HG03575 (cell line): ENCODE results near the gene ENTPD1.
"Not testable (repeated sequence)": the region's sequence is repeated elsewhere in the genome, so short reads cannot be mapped to it uniquely, and the experiment has no call there.

Experiments
- ATAC-seq: cut with Tn5 transposase; IDR thresholded peaks from one replicate; pipeline ENCODE4 v1.9.1; 2021; ENCODE audit not compliant: unreplicated experiment, insufficient number of reproducible peaks, low FRiP score; ENCODE audit errors: extremely low read depth

The ENTPD1 gene

DNA sequence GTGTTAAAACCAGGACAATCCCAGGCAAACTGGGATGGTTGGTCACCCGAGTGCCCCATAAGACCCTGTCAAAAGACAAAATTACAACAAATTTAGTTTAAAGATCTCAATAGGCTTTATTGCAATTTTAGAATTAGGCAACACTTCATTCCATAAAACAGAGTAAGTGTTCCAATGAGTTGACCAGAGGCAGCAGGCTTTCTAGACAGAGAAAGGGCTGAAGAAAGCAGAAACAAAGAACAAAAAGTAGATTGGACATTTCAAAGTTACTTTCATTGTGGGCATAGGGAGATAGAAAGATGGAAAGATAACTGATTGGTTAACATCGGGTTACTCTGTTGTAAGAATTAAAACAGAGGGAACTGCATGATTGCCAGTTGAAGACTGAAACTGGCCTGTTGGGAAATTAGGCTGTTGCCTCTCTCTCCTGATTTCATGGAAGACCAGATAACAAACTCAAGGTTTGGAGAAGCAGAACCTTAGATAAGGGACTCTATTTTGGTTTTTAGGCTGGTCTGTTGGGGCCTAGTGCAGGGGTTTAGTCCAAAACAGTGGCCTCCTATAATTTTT is 36.3 kb downstream of the ENTPD1 start:
- no peak for ATAC-seq

DNA sequence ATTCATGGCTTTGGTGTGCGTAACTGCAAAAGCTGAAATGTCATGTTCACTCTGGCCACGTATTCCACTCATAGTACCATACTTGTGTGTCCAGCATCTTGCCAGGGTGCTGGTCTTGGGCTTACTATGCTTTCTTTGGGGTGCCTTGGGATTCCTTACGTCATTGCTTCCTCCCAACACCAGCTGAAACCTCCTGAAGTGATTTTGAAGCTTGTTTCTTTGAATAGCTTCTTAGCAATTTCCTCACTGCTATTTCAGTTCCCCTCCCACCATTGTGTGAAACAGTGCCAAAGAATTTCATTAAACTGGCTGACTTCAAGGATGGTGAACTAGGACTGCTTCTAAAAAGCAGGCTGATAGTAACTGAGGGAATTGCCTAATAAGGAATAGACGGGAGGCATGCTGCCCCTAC is 36.9 kb downstream of the ENTPD1 start:
- no peak for ATAC-seq

DNA sequence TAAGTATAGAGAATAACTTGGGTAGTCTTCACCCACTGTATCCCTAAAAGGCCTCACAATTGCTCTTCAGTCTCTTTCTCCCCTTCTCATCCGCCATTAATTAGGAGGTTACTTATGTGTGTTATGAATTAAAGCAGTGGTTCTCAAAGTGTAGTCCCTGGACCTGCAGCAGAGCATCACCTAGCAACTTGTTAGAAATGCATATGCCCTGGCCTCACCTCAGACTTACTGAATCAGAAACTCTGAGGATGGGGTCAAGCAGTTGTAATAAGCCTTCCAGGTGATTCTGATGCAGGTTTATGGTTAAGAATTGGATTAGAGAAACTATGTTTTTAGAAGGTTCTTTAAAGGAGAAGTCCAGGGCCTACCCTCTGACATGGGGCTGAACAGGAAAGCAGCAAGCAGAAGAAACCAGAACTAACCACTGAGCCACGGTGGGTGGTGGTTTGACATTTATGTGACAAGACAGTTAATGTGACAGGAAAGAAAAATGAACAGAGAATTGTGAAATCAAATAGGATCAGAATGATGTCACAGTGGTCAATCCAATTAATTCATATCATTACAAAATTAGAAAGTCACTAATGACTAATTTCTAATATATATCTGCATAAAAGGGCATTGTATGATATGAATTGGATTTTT is 37.6 kb downstream of the ENTPD1 start:
- no peak for ATAC-seq

DNA sequence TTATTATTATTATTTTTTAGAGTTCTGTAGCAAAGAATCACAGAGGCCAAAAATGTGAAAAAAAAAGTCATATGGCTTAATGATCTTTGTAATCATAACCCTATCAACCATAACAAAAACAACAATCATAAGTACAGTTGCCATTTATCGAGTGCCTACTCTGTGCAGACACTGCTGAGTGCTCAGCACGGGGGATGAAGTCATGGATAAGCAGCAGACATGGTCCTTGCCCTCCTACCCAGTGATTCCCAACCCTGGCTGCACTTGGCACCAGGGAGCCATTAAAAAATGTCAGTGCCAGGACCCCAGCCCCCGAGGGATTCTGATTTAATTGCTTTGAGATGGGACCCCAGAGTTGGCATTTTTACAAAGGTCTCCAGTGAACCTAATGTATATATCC is 38.2 kb downstream of the ENTPD1 start:
- no peak for ATAC-seq

DNA sequence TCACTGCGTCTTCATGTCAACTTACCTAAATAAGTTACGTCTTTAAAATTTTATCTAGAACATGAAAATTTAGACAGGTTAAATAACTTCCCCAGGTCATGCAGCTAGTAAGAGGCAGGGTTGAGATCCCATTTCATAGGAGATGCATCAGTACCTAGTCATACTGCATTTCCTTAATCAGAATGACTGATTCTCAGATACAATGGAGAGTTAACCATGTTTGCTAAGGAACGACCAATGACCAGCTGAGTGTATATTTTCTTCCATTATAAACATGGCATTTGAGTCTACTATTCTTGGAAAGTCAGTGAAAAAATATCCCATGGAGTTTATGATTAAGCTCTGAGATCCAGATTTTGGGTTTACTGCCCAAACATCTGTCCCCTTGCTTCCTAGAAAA is 39.6 kb downstream of the ENTPD1 start:
- no peak for ATAC-seq

DNA sequence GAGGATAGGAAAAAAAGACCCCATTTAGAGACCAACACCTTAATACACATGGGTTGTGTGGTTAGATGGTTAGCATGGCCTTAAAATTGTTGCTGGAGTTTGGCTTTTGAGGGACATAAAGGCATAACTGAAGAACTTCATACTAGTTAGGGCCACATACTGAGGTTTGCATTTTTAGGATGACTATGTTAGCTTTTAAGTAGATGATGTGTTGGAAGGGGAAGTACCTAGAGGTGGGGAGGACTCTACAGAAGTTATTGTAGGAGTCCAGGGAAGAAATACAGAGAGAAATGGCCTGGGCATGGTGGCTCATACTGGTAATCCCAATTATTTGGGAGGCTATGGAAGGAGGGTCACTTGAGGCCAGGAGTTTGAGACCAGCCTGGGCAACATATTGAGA is 40.5 kb downstream of the ENTPD1 start:
- ATAC-seq, result no peak

DNA sequence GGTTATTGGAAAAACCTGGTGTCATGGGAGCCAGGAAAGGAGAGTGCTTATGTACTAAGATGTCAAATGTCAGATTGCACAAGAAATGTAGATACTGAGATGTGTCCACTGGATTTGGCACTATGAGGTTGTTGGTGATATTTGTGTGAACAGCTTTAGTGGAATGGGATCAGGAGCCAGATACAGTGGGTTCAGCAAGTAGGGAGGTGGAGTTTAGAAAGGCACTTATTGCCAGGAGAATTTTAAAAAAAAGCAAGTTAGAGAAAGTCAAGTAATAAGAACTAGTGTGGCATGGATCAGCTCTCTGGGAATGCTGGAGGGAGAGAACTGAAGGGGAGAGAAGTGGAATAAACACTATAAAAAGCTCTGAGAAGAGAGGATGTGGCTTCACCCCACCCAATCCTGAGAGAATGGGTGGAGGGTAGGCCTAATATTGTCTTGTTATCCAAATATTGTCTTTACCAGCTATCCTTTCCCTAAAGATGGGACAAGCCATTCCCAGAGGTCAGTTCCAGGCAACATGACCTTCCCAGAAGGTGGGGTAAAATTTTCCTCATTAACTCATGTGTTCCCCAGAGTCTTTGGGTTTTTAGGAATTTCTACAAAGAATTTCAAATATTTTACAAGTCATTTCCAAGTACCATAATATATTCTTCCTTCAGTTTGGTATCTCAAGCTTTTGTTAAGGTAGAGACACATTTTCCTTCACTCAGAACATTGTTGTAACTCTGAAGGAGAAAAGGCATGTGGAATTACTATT is 42.3 kb downstream of the ENTPD1 start:
- ATAC-seq, result no peak

DNA sequence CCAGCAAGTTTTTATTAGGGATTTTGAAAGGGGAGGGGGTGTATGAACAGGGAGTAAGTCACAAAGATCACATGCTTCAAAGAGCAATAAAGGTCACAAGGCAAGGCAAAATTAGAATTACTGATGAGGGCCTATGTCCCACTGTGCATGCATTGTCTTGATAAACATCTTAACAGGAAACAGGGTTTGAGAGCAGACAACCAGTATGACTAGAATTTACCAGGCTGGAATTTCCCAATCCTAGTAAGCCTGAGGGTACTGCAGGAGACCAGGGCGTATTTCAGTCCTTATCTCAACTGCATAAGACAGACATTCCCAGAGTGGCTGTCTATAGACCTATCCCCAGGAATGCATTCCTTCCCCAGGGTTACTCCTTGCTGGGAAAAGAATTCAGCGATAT is 44.3 kb downstream of the ENTPD1 start:
- ATAC-seq, result not testable (repeated sequence)

DNA sequence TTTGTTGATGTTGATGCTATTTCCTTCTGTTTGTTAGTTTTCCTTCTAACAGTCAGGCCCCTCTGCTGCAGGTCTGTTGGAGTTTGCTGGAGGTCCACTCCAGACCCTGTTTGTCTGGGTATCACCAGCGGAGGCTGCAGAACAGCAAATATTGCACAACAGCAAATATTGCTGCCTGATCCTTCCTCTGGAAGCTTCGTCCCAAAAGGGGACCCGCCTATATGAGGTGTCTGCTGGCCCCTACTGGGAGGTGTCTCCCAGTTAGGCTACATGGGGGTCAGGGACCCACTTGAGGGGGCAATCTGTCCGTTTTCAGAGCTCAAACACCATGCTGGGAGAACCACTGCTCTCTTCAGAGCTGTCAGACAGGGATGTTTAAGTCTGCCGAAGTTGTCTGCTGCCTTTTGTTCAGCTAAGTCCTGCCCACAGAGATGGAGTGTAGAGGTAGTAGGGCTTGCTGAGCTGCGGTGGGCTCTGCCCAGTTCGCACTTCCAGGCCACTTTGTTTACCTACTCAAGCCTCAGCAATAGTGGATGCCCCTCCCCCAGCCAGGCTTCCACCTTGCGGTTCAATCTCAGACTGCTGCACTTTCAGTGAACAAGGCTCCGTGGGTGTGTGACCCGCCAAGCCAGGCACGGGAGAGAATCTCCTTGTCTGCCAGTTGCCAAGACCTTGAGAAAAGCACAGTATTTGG is 50.9 kb downstream of the ENTPD1 start:
- ATAC-seq, result not testable (repeated sequence)

DNA sequence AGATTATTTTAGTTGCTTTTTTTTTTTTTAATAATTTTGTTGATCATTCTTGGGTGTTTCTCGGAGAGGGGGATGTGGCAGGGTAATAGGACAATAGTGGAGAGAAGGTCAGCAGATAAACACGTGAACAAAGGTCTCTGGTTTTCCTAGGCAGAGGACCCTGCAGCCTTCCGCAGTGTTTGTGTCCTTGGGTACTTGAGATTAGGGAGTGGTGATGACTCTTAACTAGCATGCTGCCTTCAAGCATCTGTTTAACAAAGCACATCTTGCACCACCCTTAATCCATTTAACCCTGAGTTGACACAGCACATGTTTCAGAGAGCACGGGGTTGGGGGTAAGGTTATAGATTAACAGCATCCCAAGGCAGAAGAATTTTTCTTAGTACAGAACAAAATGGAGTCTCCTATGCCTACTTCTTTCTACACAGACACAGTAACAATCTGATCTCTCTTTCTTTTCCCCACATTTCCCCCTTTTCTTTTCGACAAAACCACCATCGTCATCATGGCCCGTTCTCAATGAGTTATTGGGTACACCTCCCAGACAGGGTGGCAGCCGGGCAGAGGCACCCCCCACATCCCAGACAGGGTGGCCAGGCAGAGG is 52.8 kb downstream of the ENTPD1 start:
- not testable (repeated sequence) for ATAC-seq

DNA sequence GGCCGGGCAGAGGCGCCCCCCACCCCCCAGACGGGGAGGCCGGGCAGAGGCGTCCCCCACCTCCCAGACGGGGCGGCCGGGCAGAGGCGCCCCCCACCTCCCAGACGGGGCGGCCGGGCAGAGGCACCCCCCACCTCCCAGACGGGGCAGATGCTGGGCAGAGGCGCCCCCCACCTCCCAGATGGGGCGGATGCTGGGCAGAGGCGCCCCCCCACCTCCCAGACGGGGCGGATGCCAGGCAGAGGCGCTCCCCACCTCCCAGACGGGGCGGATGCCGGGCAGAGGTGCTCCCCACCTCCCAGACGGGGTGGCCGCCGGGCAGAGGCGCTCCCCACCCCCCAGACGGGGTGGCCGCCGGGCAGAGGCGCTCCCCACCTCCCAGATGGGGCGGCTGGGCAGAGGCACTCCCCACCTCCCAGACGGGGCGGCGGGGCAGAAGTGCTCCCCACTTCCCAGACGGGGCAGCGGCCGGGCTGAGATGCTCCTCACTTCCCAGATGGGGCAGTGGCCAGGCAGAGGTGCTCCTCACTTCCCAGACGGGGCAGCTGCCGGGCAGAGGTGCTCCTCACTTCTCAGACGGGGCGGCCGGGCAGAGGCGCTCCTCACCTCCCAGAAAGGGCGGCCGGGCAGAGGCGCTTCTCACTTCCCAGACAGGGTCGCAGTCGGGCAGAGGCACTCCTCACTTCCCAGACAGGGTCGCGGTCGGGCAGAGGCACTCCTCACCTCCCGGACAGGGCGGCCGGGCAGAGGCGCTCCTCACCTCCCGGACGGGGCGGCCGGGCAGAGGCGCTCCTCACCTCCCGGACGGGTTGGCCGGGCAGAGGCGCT is 53.6 kb downstream of the ENTPD1 start:
- ATAC-seq, result no peak

DNA sequence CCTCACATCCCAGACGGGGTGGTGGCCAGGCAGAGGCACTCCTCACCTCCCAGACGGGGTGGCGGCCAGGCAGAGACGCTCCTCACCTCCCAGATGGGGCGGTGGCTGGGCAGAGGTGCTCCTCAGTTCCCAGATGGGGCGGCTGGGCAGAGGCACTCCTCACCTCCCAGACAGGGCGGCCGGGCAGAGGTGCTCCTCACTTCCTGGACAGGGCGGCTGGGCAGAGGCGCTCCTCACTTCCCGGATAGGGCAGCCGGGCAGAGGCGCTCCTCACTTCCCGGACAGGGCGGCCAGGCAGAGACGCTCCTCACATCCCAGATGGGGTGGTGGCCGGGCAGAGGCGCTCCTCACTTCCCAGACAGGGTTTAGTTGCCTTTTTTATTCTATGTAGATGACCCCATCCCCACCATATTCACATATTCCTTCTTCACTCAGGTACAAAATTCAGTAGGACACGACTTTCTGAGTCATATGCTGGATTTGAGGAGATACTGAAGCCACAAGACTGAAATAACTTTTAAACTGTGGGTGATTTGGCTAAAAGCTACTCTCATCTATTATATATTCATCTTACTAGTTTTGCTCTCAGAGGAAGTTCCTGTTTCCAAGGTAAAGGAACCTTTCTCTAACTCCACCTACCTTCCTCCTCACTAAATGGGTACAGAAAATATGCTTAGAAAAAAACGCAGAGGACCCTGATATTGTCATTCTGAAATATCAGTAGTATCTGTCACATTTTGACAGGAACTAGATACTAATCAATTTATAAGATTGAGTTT is 54.4 kb downstream of the ENTPD1 start:
- no peak for ATAC-seq

DNA sequence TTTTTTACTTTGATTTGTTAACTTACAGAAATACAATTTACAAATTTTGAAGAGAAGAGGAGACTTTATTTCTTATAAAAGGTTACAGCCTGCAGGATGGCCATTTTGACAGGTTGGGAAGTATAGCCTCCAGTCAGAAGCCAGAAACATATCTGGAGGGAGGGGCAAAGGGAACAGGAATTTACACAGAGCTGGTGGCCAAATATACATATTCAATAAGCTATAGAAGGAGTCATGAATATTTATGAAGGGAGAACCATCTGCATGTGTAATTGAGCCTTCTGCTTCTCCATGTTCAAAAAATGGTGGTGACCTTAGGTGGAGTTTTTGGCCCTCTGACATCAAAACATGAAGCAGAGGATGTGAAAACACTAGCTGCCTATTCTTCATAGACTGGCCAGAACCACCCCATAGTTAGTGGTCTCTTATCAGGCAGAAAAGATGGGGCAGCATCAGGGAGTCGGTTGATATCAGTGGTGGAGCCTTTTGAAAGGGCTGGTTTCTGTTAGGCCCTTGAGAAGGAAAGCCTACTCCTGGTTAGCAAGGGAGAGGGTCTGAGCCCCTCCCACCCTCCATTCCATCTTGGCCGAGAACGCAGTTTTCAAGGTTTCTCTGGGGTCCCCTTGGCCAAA is 57.2 kb downstream of the ENTPD1 start:
- ATAC-seq, result no peak

DNA sequence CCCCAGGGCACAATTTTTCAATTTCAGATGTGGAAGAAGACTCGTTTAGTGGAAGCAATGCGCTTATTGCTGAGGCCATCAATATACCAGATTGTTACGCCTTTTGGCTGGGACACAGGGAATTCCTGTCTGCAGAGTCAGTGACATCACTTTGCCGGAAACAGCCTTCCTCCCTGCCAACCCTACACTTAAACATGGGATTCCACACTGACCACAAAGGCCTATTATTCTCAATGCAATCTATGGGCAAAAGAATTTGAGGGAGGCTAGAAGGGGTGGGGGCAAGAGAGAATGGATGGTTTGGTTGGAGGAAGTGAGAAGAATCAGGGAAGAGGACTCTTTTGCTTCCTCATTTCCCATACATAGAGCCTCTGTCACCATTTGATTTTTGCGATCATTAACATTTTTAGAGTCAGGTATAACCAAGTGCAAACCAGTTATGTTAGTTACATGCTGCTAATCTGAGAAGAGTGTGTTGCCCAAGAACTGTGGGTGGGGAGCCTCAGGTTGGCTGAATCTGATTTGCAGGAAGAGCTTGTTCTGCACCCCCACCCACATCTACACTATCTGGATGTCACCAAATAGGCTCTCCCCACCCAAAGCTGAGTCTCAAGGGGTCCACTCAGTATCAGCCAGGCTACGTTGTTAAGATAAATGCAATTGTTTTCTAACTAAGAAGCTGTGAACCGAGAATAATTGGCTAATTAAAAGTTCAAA is 58.2 kb downstream of the ENTPD1 start:
- ATAC-seq, result no peak

DNA sequence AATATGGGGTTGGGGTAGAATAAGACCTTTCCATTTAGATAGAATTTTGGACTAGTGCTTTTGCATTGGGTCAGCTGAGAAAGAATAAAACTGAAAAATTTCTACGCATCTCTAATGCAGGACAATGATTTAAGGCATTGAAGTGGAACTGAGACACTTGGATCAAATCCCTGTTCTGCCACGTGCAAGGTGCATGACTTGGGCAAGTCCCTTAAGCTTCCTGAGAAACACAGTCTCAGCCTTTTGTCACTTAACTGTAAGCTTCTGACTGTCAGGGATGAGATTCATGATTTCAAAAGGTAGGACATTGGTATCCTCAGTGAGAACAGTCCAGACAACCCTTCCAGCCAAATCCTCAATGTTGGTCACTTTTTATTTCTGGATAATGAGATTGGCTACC is 59.2 kb downstream of the ENTPD1 start:
- no peak for ATAC-seq

DNA sequence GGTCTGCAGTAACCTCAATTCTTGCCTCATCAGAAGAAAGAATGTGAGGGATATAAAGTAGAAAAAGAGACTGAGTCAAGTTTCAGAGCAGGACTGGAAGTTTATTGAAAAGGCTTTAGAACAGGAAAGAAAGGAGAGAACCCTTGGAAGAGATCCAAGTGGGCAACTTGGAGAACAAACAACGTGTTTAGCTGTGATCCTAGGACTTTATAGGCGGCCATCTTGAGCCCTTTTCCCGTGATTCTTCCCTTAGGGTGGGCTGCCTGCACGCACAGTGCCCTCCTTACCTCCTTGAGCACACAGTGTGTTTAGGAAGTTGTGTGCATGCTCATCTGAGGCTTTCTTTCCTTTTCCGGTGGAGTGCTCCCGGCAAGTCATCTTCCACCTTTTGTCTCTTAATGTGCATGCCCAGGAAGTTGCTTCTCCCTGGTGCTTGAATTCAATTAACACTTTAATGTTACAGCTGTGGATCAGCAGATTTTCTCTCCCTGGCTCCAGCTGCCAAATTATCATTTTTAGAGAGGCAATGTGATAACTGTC is 59.8 kb downstream of the ENTPD1 start:
- no peak for ATAC-seq

DNA sequence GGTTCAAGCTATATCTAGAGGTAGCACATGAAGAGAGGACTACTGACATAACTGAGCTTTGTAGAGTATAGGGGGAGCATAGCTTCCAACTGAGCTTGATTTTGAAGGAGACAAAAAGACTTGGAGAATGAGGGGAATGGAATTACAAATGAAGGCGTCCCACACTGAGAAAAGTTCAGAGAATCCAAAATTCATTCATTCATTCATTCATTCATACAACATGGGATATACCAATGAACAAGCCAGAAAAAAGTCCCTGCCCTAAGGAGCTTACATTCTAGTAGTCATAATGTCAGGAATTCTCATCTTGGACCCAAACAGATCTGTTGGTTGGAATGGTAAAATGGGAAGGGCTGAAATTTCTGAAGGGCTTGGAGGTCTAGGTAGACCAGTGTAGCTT is 62.0 kb downstream of the ENTPD1 start:
- no peak for ATAC-seq
